GM18508 (cell line): ENCODE results near the gene MAP4K4.

Source experiments
- ATAC-seq: cut with Tn5 transposase; IDR thresholded peaks from one replicate; pipeline ENCODE4 v1.9.1; 2021; ENCODE audit warnings: moderate number of reproducible peaks; ENCODE audit not compliant: insufficient read depth, unreplicated experiment

Gene MAP4K4

DNA sequence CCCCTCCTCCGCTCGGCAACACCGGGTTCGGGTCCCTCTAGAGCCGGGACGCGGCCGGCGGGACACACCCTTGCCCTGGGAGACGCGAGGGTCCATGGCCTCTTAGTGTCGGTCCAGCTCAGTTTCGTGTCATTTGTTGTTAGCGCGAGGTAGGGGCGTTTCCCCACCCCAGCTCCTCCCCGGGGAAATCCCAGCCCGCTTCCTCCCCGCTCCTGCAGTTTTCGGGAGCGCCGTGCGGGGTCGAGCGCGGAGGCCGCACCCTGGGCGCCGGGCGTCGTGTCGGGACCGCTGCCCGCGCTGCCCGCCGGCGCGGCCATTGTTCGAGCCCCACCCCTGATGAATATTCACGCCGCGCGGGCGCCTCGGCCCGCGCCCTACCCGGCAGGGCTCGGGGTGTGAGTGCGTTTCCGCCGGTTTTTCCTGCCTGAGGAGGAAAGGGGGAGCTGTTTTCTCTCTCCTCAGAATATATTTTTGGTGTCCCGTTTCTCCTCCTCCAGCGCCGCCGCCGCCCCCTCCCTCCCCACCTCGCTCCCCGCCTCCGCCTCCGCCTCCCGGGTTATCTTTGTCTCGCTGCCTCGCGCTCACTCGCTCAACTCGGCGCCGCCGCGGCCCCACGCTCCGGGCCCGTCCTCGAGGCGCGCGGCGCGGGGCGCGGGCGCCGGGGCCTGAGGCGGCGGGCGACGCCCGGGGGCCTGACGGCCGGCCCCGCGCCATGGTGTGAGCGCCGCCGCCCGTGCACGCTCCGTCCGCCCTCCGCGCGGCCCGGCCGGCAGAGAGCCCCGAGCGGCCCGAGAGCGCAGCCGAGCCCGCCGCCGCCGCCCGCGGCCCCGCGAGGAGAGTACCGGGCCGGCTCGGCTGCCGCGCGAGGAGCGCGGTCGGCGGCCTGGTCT, at the start of gene MAP4K4:
Gene MAP4K4 (plus strand): TSS at position 584 of the 890 bp plus-strand sequence. CDS start 374 bp downstream, outside the sequence.
- ATAC-seq, result no peak

DNA sequence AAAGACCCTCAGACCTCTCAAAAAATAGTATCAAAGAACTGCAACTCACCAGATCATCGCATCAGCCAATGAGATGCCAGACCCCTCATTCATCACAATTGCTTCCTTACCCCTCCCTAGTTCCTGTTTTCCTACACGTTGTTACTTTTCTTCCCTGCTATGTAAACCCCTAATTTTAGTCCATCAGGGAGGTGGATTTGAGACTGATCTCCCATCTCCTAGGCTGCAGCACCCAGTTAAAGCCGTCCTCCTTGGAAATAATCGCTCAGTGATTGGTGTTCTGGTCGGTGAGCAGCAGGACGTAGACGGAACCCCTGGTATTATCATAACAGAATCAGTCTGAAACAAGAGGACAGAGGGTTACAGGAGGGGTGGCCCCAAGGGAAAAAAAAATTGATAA, 44.0 kb upstream of the MAP4K4 start:
- ATAC-seq, result no peak

DNA sequence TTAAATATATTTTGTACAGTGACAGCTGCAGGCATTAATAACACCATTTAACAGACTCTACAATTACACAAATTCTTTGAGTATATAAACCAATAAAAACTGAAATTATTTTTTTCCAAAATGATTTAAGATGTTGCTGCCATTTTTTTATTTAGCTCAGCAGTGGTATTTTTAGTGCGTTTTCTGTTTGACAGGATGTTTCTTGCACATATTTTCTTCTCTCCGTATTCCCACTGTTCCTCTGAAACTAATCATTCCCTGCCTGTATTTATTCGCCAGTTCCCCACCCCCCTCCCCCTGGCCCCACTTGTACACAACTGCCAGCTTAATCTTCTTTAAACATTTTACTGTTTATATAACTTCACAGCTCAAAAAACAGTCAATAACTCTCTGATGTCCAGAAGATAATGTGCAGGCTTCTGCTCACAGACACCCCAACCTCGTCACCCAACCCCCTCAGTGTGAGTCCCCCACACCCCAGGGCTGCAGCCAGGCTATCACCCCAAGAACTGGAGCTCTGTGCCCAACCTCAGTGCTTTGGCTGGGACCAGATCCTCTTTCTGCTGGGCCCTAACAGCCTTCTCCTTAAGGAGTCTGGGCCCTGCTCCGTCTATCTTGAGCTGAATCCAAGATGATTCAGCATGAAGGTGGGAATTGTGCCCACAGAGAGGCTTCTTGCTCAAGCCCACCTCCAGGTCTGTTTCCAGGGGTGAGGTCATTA, 41.6 kb upstream of the MAP4K4 start:
- no peak for ATAC-seq

DNA sequence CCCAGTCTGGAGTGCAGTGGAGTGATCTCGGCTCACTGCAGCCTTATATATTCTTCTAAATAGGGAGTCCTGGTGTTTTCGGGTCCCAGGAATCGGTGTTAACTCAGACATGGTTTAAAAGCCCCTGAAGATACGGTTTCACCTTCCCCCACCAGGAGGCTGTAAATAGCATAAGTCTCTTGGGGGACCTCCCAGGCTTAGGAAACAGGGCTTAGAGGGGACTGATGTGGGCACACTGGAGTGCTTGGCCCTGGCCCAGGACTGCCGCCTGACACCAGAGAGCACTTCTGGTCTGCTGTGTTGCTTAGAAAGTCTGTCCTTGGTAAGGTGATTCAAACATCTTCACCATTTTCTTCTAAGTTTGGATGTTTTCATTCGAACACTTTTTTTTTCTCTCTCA, 39.7 kb upstream of the MAP4K4 start:
- no peak for ATAC-seq

DNA sequence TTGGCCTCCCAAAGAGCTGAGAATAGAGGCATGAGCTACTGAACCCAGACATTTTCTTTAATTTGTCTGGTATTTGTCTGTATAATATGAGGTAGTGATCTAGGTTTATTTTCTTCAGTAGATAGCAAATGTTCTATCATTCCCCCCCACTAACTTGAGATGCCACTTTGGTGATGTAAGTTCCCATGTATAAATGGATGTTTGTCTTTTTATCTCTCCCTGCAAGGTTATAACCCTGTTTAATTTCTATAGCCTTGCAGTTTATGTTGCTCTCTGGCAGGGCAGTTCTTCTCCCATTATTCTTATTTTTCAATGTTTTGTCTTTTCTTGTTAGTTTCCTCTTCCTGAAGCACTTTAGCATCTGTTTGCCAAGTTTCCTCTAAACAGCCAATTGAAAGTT, 39.1 kb upstream of the MAP4K4 start:
- ATAC-seq, result no peak

DNA sequence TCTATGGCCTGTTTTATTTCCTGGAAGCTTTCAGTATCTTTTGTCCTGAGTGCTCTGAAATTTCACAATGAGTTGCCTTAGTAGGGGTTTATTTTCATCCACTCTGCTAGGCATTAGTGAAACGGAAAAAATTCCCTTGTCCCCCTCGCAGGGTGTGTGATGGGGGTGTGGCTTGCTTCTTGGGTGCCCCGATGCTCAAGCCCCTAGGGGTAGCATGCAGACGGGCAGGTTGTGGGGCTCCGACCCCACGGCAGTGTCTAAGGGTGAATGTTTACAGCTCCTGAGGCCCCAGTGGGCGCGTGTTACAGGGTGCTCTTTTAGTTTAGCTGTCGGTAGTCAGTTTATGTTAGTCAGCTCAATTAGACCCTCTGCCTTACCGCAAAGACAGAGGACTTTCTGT, 32.2 kb upstream of the MAP4K4 start:
- ATAC-seq, result no peak

DNA sequence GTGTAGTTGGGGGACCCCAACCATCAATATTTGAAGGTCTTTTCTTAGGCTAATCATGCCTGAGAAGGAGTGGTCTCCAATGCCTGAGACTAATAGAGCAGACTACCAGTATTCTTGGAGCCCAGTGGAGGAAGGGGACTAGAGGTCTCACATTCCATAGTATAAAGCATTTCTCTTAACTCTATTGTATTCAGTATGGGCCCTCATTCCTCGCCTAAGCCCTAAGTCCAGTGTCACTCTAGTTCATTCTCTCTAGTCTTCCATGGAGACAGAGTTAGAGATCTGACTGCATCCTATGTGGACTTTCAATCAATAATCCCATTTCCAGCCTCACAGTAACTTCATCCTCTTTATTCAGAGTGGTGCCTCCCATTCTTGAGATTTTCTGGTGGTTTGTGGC, 29.7 kb upstream of the MAP4K4 start:
- no peak for ATAC-seq

DNA sequence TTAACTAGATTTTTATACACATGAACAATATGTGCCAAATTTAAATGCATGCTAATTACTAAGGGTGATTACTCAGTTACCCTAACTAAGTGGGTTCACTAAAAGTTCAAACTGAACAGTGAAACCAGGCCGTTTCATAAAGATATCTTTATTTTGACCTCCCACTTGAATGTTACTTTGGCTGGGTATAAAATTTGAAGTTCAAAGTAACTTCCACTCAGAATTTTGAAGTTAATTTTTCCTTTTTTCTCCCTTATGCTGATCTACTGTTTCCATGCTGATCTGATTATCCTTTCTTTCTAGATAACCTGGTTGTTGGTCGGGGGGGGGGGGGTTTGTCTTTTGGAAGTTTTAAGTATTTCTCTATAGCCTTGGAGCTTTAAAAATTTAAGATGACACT, 25.5 kb upstream of the MAP4K4 start:
- no peak for ATAC-seq

DNA sequence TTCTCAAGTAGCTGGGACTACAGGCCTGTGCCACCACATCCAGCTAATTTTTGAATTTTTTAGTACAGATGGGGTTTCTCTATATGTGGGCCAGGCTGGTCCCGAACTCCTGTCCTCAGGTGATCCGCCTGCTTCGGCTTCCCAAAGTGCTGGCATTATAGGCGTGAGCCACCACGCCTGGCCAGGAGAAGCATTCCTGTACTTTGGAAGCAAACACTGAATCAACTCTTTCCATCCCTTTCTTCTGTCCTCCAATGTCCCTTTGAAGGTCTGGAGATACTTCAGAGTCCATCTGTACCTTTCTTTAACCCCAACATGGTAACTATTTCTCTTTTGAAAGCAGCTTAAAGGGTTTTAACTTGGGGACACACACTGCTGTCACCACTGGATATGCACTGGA, 23.6 kb upstream of the MAP4K4 start:
- no peak for ATAC-seq

DNA sequence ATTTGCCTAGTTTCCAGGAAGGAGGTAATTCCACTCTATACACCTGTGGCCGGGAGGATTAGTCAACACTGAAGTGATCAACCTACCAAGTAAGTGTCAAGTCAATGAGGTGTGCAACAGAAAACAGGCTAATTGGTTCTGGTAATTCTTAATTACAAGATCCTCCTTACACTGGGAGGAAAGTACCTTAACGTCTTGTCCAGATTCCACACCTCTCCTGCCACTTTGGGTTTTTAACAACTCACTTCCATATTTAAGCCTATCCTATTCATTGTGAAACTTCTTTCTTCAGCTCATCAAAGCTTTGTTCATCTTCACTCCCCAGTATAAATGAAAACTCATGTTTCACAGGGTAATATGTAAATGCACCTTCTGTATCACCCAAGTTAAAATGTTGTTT, 22.0 kb upstream of the MAP4K4 start:
- no peak for ATAC-seq

DNA sequence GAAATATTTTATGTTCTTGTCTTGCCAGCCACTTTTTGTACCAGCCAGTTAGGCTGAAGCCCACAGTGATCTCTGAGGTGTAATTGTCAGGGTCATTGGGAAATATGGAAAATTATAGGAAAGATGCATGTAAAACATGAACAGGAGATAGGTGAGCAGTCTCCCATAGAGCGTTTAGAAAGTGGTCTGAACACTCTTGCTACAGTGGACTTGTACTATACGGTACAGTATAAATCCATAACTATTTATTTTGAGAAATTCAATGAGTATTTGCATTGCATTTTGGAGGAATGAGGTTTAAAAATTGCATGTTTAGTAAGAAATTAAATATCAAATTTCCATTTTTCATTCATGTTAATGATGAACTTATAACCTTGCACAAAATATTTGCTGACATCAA, 20.8 kb upstream of the MAP4K4 start:
- ATAC-seq, result no peak

DNA sequence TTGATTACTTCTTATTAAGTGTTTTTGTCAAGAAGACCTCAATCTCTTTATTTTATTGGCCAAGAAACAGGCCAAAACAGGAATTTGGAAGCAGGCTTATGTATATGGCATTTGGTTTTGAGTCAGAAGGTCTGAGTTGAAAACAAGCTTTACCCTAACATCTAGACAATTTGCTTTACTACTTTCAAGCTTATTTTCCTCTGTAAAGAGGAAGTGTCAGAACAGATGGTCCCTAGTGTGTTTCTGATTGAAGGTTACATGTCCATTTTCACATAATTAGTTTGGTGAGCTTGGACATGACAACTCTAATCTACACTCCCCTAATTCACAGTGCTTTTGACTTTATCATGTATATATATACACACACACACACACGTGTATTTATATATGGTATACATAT, 19.8 kb upstream of the MAP4K4 start:
- ATAC-seq, result no peak

DNA sequence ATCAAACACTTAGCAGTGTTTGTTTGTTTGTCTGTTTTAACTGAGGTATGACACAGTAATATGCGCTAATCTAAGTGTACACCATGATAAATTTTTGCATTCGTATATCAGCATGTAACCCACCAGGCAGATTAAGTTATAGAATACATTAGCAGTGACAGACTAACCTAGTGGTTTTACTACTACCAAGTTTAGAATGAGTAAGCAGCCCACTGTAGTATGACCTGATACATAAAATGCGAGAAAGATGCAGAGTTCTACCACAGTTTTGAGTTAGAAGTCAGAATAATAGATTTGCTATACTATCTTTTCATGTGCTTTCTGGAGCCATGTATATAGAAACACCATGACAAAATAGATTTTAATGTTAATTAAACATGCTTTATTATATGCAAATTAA, 19.1 kb upstream of the MAP4K4 start:
- ATAC-seq, result no peak

DNA sequence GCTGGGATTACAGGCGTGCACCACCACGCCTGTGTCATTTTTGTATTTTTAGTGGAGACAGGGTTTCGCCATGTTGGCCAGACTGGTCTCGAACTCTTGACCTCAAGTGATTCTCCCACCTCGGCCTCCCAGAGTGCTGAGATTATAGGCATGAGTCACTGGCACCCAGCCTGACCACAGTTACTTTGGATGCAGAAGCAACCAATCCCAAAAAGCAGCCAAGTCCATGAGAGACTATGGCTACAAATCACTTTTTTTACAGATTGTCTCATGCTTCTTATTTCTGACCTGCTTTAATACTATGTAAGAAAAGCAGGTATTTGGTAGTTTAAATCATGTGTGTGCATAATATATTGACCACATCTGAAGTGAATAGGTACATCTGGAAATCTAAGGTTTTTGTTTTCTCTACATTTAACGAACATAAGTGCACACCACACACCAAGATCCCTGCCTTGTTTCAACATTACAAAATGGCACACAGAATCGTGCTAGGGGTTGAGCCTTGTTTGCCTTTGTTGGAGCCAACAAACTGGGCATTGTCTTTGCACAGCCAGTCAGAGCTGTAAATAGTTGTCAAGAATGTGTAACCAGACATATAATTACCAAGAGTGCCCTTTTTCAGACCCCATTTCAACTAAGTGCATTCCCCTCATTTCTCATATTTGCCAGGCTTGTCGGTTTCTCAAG, 18.3 kb upstream of the MAP4K4 start:
- no peak for ATAC-seq

DNA sequence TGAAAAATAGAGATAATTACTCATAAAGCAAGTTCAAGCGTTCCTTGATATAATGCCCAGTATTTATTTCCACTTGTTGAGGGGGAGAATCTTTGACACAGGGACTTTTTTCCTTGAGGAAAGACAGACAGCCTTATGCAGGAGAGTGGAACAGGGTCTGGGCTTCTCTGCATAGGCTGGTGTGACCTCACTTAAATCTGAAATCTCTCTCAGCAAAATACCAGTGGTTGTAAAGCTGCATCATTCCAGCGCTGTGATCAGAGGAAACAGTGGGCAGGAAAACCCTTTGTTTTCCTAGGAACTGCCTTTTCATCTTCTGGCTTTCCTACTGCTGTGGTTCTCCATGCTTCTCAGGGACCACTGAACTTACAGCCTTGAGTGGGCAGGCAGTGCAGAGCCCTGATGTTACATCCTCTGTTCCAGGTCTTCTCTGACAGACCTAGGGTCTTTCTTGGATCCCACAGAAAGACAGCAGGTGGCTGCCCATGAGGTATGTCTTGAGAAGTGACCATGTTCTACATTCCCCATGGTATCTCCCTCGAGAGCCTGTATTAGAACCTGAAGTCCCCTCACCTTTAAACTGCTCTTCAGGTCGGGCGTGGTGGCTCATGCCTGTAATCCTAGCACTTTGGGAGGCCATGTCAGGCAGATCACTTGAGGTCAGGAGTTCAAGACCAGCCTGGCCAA, 17.6 kb upstream of the MAP4K4 start:
- ATAC-seq, result no peak

DNA sequence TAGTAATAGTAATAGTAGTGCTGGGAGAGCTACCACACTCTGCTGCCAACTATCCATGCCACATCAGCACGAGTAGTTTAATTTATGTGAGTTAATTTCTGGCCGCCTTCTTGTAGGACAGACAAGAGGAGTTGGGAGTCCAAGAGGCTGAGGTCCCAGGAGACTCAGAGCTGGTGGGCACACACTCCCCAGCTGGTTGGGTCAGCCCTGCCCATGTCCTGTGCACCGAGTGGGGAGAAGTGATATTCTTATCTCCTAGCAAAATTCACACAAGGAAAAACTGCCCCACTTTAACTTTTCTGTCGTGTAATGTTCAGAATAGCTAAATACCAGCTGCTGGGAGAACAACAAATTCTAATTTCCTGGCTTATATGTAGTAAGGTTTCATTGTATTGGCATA, 15.2 kb upstream of the MAP4K4 start:
- ATAC-seq, result no peak

DNA sequence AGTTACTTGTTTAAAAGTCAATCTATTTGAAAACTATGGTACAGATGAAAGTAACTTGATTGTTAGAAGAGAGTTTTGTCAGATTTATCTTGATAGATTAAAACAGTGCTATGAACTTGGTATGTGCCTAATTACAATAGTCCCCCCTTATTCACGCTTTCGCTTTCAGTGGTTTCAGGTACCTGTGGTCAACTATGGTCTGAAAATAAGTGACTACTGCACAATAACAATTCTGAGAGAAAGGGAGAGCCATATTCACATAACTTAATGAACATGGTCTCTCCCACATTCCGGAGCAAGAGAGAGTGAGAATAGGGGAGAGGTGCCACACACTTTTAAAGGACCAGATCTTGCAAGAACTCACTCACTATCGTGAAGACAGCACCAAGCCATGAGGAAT, 13.2 kb upstream of the MAP4K4 start:
- ATAC-seq, result no peak

DNA sequence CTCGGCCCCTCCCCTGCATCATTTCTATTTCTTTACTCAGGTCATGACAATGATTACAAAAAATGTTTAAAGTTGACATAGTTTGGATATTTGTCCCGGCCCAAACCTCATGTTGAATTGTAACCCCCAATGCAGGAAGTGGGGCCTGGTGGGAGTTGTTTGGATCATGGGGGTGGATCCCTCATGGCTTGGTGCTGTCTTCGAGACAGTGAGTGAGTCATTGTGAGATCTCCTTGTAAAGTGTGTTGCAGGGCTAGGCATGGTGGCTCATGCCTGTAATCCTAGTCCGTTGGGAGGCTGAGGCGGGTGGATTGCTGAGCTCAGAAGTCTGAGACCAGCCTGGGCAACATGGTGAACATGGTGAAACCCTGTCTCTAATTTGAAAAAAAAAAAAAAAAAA, 9.2 kb upstream of the MAP4K4 start:
- no peak for ATAC-seq

DNA sequence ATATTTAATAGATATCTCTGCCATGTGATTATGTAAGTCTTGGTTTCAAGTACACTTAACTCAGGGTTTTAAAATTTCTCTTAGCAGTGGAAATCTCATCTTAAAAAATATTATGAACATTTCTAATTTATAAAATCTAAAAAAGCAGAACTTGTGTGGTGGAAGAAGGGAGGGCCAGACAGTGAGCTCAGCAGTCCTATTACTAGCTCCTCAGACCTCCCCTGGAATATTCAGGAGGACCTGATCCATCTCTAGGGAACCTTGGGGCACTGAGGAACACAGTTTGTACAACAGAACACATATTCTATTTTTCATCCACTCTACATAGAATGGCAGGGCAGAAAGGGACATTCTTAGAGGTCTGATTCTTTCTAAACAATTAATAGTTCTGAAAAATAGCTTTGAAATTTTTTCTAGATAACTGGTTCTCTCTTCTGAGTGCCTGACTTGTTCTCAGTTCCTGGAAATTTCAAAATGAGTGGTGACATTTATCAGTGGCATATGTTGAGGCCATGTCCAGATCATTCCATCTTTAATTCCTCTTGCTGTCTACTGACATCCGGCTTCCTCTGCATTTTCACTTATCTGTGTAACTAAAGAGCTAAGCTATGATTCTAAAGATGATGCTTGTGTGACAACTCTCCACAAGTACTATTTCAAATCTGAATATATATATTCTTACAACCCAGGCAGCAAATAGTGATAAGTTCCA, 8.2 kb upstream of the MAP4K4 start:
- ATAC-seq, result no peak

DNA sequence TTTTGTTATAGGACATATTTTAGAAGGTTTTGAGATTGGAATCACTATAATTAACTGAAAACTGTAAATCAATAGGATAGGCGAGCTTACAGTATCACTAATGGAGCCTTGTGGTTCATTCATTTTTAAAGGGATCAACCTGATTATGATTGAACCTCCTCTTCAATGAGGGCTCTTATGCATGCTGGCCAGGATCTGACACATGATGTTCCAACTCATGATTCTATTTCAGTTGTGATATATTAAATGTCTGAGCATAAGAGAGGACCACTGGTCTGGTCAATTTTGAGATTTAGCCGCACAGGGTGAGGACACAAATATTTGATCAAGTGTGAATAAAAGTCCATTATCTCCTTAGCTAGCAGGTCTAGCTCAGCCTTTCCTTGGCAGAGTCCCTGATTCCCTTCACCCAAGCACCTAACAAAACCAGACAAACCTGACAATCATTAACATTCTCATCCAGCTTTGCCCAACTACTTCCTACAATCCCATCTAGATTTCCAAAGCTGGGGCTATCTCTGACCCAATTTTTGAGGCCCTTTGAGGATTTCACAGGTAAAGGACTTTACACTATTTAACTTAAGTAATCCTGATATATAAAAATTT, 6.9 kb upstream of the MAP4K4 start:
- ATAC-seq, result no peak
